ENCODE data around the gene CALHM6.

DNA sequence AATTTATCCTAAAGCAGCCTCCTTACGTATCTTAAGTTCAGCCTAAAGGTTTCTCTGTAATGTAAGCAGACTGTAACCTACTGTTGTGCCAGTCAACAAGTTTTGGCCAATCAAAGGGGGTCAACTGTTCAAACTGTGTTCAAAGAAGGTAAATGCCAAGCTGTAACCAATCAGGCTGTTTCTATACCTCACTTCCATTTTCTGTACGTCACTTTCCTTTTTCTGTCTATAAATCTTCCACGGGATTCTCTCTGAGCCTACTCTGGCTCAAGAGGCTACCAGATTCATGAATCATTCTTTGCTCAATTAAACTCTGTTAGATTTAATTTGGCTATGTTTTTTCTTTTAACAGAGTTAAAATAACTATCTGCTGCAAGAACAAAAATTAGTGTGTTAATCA lies 5.1 kb upstream of the CALHM6 start:
- TF ChIP-seq, protein P1, sequence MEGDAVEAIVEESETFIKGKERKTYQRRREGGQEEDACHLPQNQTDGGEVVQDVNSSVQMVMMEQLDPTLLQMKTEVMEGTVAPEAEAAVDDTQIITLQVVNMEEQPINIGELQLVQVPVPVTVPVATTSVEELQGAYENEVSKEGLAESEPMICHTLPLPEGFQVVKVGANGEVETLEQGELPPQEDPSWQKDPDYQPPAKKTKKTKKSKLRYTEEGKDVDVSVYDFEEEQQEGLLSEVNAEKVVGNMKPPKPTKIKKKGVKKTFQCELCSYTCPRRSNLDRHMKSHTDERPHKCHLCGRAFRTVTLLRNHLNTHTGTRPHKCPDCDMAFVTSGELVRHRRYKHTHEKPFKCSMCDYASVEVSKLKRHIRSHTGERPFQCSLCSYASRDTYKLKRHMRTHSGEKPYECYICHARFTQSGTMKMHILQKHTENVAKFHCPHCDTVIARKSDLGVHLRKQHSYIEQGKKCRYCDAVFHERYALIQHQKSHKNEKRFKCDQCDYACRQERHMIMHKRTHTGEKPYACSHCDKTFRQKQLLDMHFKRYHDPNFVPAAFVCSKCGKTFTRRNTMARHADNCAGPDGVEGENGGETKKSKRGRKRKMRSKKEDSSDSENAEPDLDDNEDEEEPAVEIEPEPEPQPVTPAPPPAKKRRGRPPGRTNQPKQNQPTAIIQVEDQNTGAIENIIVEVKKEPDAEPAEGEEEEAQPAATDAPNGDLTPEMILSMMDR (IDR thresholded peaks at IDR 0.05; ENCODE audit: low read depth, low read length, missing input control) = no peak
- no peak for TF ChIP-seq ATF3 (IDR thresholded peaks at IDR 0.05)
- TF ChIP-seq, protein P2, sequence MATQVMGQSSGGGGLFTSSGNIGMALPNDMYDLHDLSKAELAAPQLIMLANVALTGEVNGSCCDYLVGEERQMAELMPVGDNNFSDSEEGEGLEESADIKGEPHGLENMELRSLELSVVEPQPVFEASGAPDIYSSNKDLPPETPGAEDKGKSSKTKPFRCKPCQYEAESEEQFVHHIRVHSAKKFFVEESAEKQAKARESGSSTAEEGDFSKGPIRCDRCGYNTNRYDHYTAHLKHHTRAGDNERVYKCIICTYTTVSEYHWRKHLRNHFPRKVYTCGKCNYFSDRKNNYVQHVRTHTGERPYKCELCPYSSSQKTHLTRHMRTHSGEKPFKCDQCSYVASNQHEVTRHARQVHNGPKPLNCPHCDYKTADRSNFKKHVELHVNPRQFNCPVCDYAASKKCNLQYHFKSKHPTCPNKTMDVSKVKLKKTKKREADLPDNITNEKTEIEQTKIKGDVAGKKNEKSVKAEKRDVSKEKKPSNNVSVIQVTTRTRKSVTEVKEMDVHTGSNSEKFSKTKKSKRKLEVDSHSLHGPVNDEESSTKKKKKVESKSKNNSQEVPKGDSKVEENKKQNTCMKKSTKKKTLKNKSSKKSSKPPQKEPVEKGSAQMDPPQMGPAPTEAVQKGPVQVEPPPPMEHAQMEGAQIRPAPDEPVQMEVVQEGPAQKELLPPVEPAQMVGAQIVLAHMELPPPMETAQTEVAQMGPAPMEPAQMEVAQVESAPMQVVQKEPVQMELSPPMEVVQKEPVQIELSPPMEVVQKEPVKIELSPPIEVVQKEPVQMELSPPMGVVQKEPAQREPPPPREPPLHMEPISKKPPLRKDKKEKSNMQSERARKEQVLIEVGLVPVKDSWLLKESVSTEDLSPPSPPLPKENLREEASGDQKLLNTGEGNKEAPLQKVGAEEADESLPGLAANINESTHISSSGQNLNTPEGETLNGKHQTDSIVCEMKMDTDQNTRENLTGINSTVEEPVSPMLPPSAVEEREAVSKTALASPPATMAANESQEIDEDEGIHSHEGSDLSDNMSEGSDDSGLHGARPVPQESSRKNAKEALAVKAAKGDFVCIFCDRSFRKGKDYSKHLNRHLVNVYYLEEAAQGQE (IDR thresholded peaks at IDR 0.05) = no peak
- no peak for TF ChIP-seq MAX (IDR thresholded peaks at IDR 0.05)
- TF ChIP-seq JUND (IDR thresholded peaks at IDR 0.05) = no peak
- TF ChIP-seq GABPA (IDR thresholded peaks at IDR 0.05 in 1 of 2, conservative IDR thresholded peaks at IDR 0.05 in 1 of 2) = no peak
- no peak for TF ChIP-seq FOXA1 (IDR thresholded peaks at IDR 0.05)
- no peak for TF ChIP-seq EGR1 (IDR thresholded peaks at IDR 0.05; ENCODE audit: low read depth in 2 of 2)
- no peak for TF ChIP-seq YY1 (IDR thresholded peaks at IDR 0.05)

Data from liver (tissue), 3 donors.